HepG2 (cell line): ENCODE measurements around the gene MECR. TPM values are rescaled to one million over a fixed set of nuclear protein-coding genes. Genes with fewer than 3 reads are reported as not detected.
A peak's percentile ranks its signal among the peaks of the same experiment; 100 is the strongest.

Source experiments
- CENPT ChIP-seq: sonication (generic); formaldehyde crosslinking; IDR thresholded peaks from 2 replicates; pipeline ENCODE4 v1.8.0; 2022; ENCODE audit warnings: low read depth, mild to moderate bottlenecking, moderate library complexity, missing genetic modification reagents
- FOXM1 ChIP-seq: sonication (generic); formaldehyde crosslinking; IDR thresholded peaks from 2 replicates; pipeline ENCODE4 v1.5.0; 2020; ENCODE audit warnings: missing genetic modification reagents
- GMEB2 ChIP-seq: IDR thresholded peaks from 2 replicates; pipeline ENCODE4 v1.6.1; 2016; ENCODE audit warnings: missing biosample characterization, missing genetic modification reagents, low read depth
- GZF1 ChIP-seq: sonication (generic); formaldehyde crosslinking; IDR thresholded peaks from 2 replicates; pipeline ENCODE4 v1.5.1; 2020; ENCODE audit warnings: mild to moderate bottlenecking, missing genetic modification reagents
- HNRNPL ChIP-seq: fragments of 200-400 bp; formaldehyde crosslinking; IDR thresholded peaks from 2 replicates; pipeline ENCODE4 v1.6.1; 2017; ENCODE audit warnings: mild to moderate bottlenecking, low read depth, low read length
- HOXA5 ChIP-seq: sonication (generic); formaldehyde crosslinking; IDR thresholded peaks from 2 replicates; pipeline ENCODE4 v1.4.0; 2020; ENCODE audit warnings: missing genetic modification reagents
- IRF2 ChIP-seq: IDR thresholded peaks from 2 replicates; pipeline ENCODE4 v1.6.1; 2018; ENCODE audit warnings: missing genetic modification reagents, missing compliant biosample characterization
- KAT8 ChIP-seq: IDR thresholded peaks from 2 replicates; pipeline ENCODE4 v1.6.1; 2016; ENCODE audit warnings: missing genetic modification reagents, missing compliant biosample characterization
- KDM3A ChIP-seq: IDR thresholded peaks from 2 replicates; pipeline ENCODE4 v1.6.1; 2018; ENCODE audit warnings: low read depth, missing compliant biosample characterization
- KLF11 ChIP-seq: IDR thresholded peaks from 2 replicates; pipeline ENCODE4 v1.6.1; 2016; ENCODE audit warnings: missing compliant biosample characterization
- MED1 ChIP-seq: sonication (generic); formaldehyde crosslinking; IDR thresholded peaks from 2 replicates; pipeline ENCODE4 v1.4.0; 2020; ENCODE audit warnings: missing genetic modification reagents
- MED8 ChIP-seq: sonication (generic); formaldehyde crosslinking; IDR thresholded peaks from 2 replicates; pipeline ENCODE4 v1.8.1; 2023; ENCODE audit warnings: mild to moderate bottlenecking, missing genetic modification reagents; ENCODE audit not compliant: insufficient replicate concordance
- POLR2AphosphoS5 ChIP-seq: IDR thresholded peaks from 2 replicates; pipeline ENCODE4 v1.6.1; 2012; ENCODE audit warnings: low read depth, low read length
- POLR2G ChIP-seq: fragments of 200-400 bp; formaldehyde crosslinking; IDR thresholded peaks from 2 replicates; pipeline ENCODE4 v1.6.1; 2018; ENCODE audit warnings: mild to moderate bottlenecking, low read depth, low read length, moderate library complexity
- SIX1 ChIP-seq: sonication (generic); formaldehyde crosslinking; IDR thresholded peaks from 2 replicates; pipeline ENCODE4 v1.4.0; 2020; ENCODE audit warnings: missing genetic modification reagents, borderline replicate concordance
- SRSF4 ChIP-seq: fragments of 200-400 bp; formaldehyde crosslinking; IDR thresholded peaks from one replicate; pipeline ENCODE4 v1.6.1; 2018; ENCODE audit warnings: mild to moderate bottlenecking, low read depth, low read length, moderate library complexity; ENCODE audit not compliant: poor library complexity, severe bottlenecking
- STAT5B ChIP-seq: sonication (generic); formaldehyde crosslinking; IDR thresholded peaks from 2 replicates; pipeline ENCODE4 v1.4.0; 2020; ENCODE audit warnings: missing genetic modification reagents
- ZBED4 ChIP-seq: sonication (generic); formaldehyde crosslinking; IDR thresholded peaks from 2 replicates; pipeline ENCODE4 v1.4.0; 2020; ENCODE audit warnings: missing genetic modification reagents, borderline replicate concordance
- ZFP41 ChIP-seq: sonication (generic); formaldehyde crosslinking; IDR thresholded peaks from 2 replicates; pipeline ENCODE4 v1.4.0; 2020; ENCODE audit warnings: mild to moderate bottlenecking, missing genetic modification reagents, borderline replicate concordance
- ZKSCAN8 ChIP-seq: IDR thresholded peaks from 2 replicates; pipeline ENCODE4 v1.6.1; 2016; ENCODE audit warnings: borderline replicate concordance, missing genetic modification reagents, missing compliant biosample characterization
- ZNF205 ChIP-seq: IDR thresholded peaks from 2 replicates; pipeline ENCODE4 v1.6.1; 2018; ENCODE audit warnings: missing biosample characterization, missing genetic modification reagents
- ZNF264 ChIP-seq: sonication (generic); formaldehyde crosslinking; IDR thresholded peaks from 2 replicates; pipeline ENCODE4 v1.4.0; 2020; ENCODE audit warnings: missing genetic modification reagents
- ZNF414 ChIP-seq: sonication (generic); formaldehyde crosslinking; IDR thresholded peaks from 2 replicates; pipeline ENCODE4 v1.5.0; 2020; ENCODE audit warnings: missing genetic modification reagents
- ZNF530 ChIP-seq: sonication (generic); formaldehyde crosslinking; IDR thresholded peaks from 2 replicates; pipeline ENCODE4 v1.5.0; 2020; ENCODE audit warnings: low read depth, mild to moderate bottlenecking, missing genetic modification reagents
- ZNF557 ChIP-seq: sonication (generic); formaldehyde crosslinking; IDR thresholded peaks from 2 replicates; pipeline ENCODE4 v1.4.0; 2020; ENCODE audit warnings: missing genetic modification reagents
- ZNF792 ChIP-seq: IDR thresholded peaks from 2 replicates; pipeline ENCODE4 v1.6.1; 2016
- ZNF878 ChIP-seq: sonication (generic); formaldehyde crosslinking; IDR thresholded peaks from 2 replicates; pipeline ENCODE4 v1.8.1; 2023; ENCODE audit warnings: mild to moderate bottlenecking, missing genetic modification reagents, moderate library complexity
- polyA plus RNA-seq, 8 experiments: library from polyadenylated mRNA; depleted of rRNA in 3 of 8; stranded (reverse) in 7 of 8; unstranded in 1 of 8; fragments of >200 nt; fragmentation: Illumina TruSeq in 4 of 8; extraction: Trizol in 4 of 8; gene quantifications; 2 replicates each; pipeline versions ENCODE4 v1.2.1 to v1.2.3, GENCODE V29; 2011 to 2016; ENCODE audit warnings: low read depth in 4 of 8, missing spikeins in 1 of 8, mixed read lengths in 1 of 8; ENCODE audit not compliant: insufficient read depth in 1 of 8
- total RNA-seq, 5 experiments: library from RNA; depleted of rRNA; stranded (reverse); fragments of >200 nt; fragmentation: Illumina TruSeq; extraction: Trizol; gene quantifications; 2 replicates each; pipeline ENCODE4 v1.2.3, GENCODE V29; 2016; ENCODE audit warnings: low read depth in 1 of 5

Gene MECR
- total and polyA plus RNA-seq, 2 of the 13 experiments (the other 11 are each of a cell fraction or from before 2014, with no cell fraction given) = 18.8 to 24.9 TPM

- TF ChIP-seq POLR2AphosphoS5 (peak; percentile 60), MED8 (CRISPR knock-in tag) (no peak), GMEB2 (CRISPR knock-in tag) (no peak), GZF1 (CRISPR knock-in tag) (no peak), SRSF4 (no peak), STAT5B (CRISPR knock-in tag) (no peak), ZBED4 (CRISPR knock-in tag) (no peak), ZNF557 (no peak), MED1 (peak; percentile 75), ZNF792 (CRISPR knock-in tag) (peak; percentile 76; the same call in 1 of the 2 replicates), POLR2G (peak; percentile 60; the same call in 1 of the 2 replicates), ZFP41 (CRISPR knock-in tag) (no peak), HOXA5 (peak; percentile 19; the same call in 1 of the 2 replicates), KLF11 (no peak), ZNF878 (no peak), ZNF530 (CRISPR knock-in tag) (no peak), ZKSCAN8 (0 out of 2 replicates have a peak, but pooled peaks have one; percentile 16), ZNF205 (CRISPR knock-in tag) (no peak), SIX1 (CRISPR knock-in tag) (peak; percentile 35; the same call in 1 of the 2 replicates), KDM3A (CRISPR knock-in tag) (0 out of 2 replicates have a peak, but pooled peaks have one; percentile 27), CENPT (no peak), ZNF414 (CRISPR knock-in tag) (no peak), KAT8 (CRISPR knock-in tag) (peak; percentile 73), FOXM1 (CRISPR knock-in tag) (no peak), HNRNPL (no peak), IRF2 (CRISPR knock-in tag) (peak; percentile 35; the same call in 1 of the 2 replicates), ZNF264 (CRISPR knock-in tag) (0 out of 2 replicates have a peak, but pooled peaks have one; percentile 53)
Measured at GRCh38 chr1:29145739-29146437, 84.8 kb downstream of the MECR start (continued).
